ENCODE data around the gene CBLL1.

CBLL1 gene

DNA sequence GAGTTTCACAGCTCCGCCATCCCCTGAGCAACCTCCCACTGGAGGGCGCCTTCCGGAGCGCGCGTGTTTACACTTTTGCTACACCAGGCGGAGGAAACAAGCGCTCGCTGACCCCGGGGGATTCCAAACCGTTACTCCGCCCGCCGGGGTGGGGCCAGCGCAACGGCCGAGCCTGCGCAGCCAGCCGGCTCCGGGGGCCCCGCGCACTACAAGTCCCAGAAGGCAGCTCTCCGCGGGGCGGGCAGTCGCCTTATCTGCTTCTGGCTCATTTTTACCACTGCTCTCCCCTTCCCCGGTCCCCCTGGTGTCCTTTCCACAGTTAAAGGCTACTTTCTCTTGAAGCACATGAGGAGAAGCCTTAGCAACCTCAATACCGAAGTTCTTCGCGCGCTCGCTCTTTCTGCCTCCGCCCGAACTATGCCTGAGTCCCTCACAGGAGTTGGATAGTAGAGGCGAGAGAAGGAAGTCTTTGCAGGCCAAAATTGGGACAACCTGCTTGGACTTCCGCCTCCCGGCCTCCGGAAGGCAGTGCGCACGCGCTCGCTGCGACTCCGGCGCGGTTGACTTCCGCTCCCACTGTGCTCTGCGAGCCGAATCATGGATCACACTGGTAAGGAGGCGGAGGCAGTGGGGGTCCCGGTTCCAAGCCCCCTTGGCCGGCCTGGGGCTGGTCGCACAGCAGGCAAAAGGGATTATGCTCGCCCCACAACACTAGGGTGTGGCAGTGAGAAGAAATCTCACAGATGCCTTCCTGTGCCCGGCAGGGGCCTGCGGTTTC, at the start of gene CBLL1:
Gene CBLL1 (plus strand): TSS at position 576 of the 778 bp plus-strand sequence. CDS start 22 bp downstream, at position 598.
- H3K4me3 ChIP-seq (ENCODE audit: low read length), result peak within 1 kb of the TSS; percentile 86
- TF ChIP-seq, protein P1, sequence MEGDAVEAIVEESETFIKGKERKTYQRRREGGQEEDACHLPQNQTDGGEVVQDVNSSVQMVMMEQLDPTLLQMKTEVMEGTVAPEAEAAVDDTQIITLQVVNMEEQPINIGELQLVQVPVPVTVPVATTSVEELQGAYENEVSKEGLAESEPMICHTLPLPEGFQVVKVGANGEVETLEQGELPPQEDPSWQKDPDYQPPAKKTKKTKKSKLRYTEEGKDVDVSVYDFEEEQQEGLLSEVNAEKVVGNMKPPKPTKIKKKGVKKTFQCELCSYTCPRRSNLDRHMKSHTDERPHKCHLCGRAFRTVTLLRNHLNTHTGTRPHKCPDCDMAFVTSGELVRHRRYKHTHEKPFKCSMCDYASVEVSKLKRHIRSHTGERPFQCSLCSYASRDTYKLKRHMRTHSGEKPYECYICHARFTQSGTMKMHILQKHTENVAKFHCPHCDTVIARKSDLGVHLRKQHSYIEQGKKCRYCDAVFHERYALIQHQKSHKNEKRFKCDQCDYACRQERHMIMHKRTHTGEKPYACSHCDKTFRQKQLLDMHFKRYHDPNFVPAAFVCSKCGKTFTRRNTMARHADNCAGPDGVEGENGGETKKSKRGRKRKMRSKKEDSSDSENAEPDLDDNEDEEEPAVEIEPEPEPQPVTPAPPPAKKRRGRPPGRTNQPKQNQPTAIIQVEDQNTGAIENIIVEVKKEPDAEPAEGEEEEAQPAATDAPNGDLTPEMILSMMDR (conservative IDR thresholded peaks at IDR 0.05; ENCODE audit: low read length), result peak; percentile 80

DNA sequence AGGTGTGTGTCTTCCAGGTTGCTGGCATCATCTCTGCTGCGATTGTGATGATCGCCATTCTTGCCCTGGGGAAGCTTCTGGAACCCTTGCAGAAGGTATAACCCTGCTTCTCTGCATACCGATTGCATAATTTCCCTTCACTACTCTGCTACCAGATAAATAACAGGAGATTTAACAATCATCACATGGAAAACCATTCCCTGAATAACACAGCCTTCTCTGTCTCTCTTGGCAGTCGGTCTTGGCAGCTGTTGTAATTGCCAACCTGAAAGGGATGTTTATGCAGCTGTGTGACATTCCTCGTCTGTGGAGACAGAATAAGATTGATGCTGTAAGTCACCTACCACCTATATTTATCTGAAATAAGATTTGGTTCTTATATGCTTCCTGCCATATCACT, 49.6 kb upstream of the CBLL1 start:
- peak; percentile 58 for DNase-seq (ENCODE audit: low read depth)
- no peak overlapping the region for H3K4me3 ChIP-seq (ENCODE audit: low read length)
- TF ChIP-seq, protein P1 (conservative IDR thresholded peaks at IDR 0.05; ENCODE audit: low read length), result no peak

More for the DNA sequence above, at the start of gene CBLL1:
- peak; percentile 97 for DNase-seq (ENCODE audit: low read depth)

DNA sequence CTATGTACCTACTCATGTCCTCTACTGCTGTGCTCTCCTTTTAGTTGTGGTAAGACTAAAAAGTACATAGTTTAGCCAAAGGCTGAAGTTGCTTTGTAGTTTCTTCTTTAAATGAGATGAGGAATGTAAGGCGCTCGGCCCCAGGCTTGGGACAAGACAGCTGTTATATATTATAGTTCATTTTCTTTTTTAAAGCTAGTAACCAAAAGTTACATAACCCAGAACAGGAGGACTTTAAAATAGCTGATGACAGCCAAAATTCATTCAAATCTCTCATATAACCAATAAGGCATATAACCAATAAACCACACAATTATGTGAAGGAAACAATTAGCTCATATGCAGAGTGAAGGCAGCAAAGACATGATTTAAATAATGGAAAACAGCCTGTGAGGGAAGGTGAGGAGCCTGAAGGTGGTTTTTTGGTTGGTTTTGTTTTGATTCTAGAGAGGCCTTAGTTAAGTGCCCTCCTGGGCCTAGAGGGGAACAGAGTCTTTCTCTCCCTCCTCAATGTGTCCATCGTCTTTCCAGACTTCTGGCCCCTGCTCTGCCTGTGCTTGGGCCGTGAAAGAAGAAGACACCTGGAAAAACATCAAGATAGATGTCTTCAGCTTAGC, 47.5 kb upstream of the CBLL1 start:
- TF ChIP-seq, protein P1 (conservative IDR thresholded peaks at IDR 0.05; ENCODE audit: low read length), result no peak
- no peak overlapping the region for H3K4me3 ChIP-seq (ENCODE audit: low read length)
- DNase-seq (ENCODE audit: low read depth), result peak; percentile 27

- no peak overlapping the region for H3K4me3 ChIP-seq (ENCODE audit: low read length)
- TF ChIP-seq, protein P1 (conservative IDR thresholded peaks at IDR 0.05; ENCODE audit: low read length), result no peak
- DNase-seq (ENCODE audit: low read depth), result no peak
These were observed 46.5 kb upstream of the CBLL1 start for GRCh38 chr7:107697321-107698049.

GRCh38 chr7:107700570-107700969, 43.4 kb upstream of the CBLL1 start:
- DNase-seq (ENCODE audit: low read depth), result peak; percentile 22
- no peak overlapping the region for H3K4me3 ChIP-seq (ENCODE audit: low read length)
- TF ChIP-seq, protein P1 (conservative IDR thresholded peaks at IDR 0.05; ENCODE audit: low read length), result no peak

- TF ChIP-seq, protein P1 (conservative IDR thresholded peaks at IDR 0.05; ENCODE audit: low read length), result no peak
- H3K4me3 ChIP-seq (ENCODE audit: low read length), result no peak overlapping the region
- no peak for DNase-seq (ENCODE audit: low read depth)
These were observed 42.8 kb upstream of the CBLL1 start for GRCh38 chr7:107701191-107701590.

Data from AG10803 (cell line).